HUDEP-2 (cell line): ENCODE results near the gene ARID4B.
"Not testable (repeated sequence)": the region's sequence is repeated elsewhere in the genome, so short reads cannot be mapped to it uniquely, and the experiment has no call there.

ENCODE experiments used
- DNase-seq, 76 experiments: peaks; one replicate each; lab custom pipeline; 2025; ENCODE audit not compliant: unreplicated experiment in 76 of 76; lab: John Stamatoyannopoulos, UW

ARID4B gene

DNA sequence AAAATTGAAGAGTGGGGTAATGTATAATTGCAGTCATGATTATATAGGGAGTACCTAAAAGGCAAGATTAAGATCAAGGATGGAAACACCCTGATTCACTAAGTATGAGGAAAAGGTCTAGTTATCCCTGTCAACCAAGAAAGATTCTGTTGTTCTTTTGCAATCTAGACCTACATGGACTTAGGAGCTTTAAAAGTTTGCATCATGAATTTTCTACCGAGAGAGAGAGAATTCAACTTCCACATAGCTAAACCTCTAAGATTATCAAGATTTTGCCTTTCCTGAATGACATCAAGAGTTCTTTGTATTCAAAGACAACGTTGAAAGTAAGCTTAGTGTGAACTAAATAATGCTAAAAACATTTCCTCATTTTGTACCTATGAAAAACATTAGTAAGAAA is 88.1 kb downstream of the ARID4B start:
- no peak for DNase-seq

DNA sequence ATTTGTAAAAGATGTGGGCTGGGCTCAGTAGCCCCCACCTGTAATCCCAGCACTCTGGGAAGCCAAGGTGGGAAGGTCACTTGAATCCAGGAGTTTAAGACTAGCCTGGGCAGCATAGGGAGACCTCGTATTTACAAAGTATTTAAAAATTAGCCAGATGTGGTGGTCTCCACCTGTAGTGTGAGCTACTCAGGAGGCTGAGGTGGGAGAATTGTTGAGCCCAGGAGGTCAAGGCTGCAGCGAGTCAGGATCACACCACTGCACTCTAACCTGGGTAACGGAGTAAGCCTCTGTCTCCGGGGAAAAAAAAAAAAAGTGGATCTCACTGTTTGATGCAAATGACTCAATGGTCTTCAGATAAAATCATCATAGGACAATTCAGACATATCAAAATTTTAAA is 89.4 kb downstream of the ARID4B start:
- DNase-seq: no peak

DNA sequence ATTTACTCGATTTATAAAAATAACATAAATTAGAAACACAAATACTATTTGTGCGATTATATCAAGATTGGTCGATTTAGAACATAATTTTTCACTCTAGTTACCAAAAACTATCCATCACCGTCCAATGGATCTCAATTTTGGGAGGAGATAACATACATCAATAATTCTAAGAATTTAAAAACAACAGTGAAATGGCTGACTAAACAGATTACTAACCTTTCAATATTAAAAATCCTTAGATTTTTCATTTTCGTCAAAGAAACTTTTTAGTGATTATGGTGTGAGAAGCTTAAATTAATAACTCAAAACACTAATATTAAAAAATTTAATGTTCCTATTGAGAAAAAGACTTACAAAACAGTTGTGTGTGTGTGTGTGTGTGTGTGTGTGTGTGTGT is 91.9 kb downstream of the ARID4B start:
- DNase-seq: no peak

DNA sequence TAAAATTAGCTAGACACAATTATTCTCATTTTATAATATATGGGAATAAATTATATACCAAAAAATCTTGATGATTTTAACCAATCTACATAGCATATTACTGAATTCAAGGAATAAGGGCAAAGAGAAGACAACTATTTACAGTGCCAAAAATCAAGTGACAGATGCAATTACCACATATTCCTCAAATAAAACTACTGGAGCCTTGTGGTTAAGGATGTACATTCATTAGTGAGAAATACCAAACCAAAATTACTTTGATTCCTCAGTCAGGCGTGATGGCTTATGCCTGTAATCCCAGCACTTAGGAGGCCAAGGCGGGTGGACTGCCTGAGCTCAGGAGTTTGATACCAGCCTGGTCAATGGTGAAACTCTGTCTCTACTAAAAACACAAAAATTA is 98.1 kb downstream of the ARID4B start:
- DNase-seq: no peak

DNA sequence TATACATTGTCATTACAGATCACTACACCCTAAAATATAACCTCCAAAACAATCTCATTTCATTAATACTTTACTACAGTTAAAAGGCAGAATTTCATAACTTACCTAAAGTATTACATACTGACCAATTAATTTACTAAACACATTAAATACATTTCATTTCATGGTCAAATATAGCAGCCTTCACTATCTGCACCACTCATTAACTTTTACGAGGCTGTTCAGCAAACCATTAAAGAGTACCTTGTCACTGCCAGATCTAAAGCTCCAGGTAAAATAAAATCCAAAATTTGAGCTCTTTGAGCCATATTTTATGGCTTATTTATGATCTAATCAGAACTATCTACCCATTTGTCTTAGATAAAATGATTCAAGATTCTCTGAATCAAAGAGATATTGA is 100.6 kb downstream of the ARID4B start:
- no peak for DNase-seq

DNA sequence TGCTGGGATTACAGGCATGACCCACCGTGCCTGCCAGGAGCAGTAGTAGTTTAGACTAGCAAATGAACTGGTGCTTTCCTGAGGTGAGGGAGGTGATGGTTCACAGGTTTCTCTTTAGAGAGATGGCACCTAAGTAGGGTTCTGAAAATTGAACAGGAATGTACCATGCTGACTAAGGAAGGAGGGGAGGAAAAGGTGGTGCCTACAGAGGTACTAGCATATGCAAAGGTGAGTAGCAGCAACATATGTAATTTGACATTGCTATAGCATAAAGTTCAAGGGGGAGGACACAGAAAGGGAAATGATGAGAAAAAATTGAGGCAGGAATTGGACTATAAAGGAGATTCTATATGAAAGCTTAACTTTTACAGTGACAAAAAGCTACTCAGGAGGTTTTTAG is 101.0 kb downstream of the ARID4B start:
- no peak for DNase-seq

DNA sequence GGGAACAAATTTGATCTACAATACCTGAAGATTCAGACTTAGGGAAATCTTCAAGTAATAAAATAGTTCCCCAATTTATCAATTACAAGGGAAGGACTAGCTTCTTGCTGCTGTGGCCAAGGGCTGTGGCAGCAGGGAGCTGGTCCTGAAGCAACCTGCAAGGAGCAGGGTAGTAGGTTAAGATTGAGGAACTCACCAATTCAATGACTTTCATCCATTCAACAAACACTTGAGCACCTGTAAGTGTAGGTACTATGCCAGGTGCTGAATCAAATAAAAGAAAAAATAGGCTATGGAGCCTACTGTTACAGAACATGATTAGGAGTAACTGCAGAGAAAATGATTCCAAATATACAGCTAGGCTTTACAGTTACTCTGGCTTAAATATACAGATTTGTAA is 102.7 kb downstream of the ARID4B start:
- DNase-seq: no peak

DNA sequence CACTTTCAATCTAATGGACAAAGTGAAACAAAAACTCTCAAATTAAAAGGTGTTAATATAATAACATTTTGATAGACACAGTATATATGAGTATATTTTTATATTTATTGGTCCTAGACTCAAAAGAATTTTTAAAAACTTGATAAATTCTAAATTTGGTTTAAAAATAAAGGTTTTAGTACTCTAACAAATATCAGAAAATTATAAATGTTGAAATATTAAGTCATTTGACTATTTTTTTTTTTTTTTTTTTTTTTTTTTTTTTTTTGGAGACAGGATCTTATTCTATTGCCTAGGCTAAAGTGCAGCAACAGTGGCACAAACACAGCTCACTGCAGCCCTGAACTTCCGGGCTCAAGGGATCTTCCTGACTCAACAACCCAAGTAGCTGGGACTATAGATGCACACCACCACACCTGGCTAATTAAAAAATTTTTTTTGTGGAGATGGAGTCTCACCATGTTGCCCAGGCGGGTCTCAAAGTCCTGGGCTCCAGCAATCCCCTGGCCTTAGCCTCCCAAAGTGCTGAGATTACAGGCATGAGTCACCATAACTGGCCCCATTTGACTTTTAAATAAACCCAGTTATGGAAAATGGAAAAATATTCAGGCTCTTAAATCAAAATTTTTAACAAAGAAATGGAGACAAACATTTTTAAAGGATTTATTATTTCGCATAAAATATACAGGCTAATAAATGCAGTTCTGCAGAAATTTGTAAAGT is 106.2 kb downstream of the ARID4B start:
- no peak for DNase-seq

DNA sequence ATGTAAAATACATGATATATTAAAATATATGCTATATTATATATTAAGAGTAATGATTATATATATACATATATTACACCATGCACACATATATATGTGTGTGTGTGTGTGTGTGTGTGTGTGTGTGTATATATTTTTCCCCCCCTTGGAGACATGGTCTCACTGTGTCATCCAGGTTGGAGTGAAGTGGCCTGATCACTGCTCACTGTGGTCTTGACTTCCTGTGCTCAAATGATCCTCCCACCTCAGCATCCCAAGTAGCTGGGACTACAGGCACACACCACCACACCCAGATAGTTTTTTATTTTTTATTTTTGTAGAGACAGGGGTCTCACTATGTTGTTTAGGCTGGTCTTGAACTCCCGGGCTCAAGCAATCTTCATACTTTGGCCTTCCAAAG is 112.5 kb downstream of the ARID4B start:
- no peak for DNase-seq

DNA sequence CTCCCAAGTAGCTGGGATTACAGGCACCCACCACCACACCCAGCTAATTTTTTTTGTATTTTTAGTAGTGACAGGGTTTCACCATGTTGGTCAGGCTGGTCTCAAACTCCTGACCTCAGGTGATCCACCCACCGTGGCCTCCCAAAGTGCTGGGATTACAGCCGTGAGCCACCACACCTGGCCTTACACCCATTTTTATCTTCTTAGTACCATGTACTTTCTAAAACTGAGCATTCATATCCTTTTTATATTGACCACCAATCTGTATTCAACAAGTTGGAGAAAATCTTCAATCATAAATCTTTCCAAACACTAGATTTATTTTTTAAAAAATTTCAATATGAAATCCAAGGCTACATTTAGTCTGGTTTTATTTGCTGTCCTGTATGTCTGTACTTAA is 113.0 kb downstream of the ARID4B start:
- DNase-seq: not testable (repeated sequence)

DNA sequence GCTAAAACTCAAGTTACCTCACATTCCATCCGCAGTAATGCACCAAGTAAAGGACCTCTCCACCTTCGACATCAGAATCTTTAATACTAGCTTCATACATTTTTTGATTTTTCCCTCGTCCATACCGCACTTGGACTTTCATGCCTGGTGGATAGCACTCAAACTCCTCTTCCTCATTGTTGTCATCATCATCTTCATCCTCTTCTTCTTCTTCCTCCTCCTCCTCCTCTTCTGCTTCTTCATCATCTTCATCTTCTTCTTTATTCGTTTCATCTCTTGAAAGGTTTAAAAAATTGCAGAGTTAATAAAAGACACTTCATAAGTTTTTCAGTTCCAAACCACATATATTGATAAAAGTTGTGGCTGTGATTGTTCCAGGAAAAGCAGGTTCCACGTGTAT is 114.2 kb downstream of the ARID4B start:
- DNase-seq: no peak

DNA sequence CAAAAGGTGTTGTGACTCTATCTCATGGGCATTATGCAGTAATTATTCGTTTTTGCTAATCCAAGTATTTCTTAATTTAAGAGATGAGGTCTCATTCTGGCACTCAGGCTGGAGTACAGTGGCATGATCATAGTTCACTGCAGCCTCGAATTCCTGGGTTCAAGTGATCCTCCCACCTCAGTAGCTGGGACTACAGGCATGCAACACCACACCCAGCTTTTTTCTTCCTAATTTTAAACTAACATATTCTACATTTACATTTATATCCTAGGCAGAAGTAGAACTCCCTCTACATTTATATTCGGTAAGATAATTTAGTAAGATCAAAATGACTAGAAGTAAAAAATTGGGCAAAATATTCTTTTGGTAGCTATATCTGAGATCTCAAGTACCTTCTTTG is 116.5 kb downstream of the ARID4B start:
- no peak for DNase-seq

DNA sequence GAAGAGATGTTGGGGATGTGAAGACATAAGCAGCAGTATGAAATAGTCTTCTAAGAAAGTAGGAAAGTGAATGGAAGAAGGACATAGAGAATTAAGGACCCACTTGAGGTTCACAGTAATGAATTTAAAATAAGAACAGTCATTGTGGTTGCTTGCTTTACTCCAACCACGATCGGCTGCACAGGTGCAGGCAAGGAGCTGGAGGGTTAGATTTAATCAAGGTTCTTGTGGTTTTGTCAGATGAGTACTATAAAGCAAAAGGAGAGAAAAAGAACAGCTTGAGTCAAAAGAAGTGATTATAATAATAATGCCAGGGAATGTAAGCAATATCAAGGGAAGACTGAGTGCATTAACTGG is 120.8 kb downstream of the ARID4B start:
- no peak for DNase-seq

DNA sequence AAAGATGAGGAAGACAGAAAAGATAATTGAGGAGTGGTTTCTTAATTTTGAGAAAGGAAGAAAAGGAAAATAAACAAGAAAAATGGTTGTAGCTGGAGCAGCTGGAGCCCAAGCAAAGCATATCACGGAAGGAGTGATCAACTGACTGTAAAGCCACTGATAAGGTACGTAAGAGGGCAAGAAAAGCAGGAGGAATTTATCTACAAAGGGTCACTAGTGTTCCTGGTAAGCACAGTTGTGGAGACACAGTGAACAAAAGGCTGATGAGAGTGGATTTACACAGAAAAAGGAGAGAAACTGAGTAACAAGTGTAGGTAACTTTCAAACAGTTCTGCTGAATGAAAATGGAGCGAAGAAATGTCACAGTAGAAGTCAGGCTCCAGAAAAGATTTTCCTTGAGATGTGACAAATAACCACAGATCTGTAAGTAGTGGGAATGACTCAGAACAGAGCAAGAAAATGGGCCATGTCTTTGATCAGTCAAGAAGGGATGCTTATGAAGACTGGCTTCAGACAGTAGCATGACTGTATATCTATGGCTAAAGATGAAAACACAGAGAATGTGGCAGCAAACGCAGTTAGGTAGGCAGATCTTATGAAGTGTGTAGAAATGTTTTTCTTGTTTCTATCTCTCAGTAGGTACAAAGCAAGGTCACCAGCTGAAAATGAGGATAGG is 121.3 kb downstream of the ARID4B start:
- peak in 1 of 76 experiments; percentile 1 for DNase-seq

DNA sequence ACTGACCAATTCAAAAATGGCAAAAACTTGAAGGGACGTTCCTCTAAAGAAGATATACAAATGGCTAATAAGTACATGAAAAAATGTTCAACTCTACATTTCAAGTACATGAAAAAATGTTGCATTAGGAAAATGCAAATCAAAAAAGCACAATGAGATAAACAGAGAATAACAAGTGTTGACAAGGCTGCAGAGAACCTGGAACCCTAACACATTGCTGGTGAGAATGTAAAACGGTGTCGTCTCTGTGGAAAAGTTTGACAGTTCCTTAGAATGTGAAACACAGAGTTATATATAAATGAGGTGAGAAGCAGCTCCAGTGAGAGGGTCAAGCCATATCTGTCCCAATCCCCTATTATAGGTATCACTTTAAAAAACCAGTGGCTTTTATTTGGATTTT is 122.3 kb downstream of the ARID4B start:
- no peak for DNase-seq

DNA sequence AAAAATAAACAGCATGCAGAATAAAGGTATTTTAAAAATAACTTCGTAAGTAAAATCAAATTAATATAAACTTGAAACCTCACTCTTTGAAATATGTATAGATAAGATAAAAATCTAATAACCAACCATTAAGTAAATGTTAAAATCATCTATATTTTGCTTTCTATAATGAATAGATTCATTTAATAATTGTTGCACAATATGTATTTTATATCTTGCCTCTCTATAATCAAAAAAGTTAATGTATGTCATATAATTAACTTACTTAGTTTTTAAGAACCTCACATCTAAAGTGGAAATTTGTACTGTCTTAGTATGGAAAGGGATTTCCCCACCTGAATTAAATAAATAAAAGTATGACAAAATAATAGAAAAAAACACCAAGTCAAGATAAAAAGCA is 124.6 kb downstream of the ARID4B start:
- no peak for DNase-seq

DNA sequence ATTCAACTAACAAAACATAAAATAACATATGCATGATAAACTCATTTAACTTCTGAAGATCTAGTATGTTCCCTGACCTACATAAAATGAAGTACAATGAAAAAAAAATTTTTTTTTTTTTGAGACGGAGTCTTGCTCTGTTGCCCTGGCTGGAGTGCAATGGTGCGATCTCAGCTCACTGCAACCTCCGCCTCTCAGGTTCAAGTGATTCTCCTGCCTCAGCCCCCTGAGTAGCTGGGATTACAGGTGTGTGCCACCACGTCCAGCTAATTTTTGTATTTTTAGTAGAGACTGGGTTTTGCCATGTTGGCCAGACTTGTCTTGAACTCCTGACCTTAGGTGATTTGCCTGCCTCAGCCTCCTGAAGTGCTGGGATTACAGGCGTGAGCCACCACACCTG is 125.5 kb downstream of the ARID4B start:
- DNase-seq: not testable (repeated sequence)

DNA sequence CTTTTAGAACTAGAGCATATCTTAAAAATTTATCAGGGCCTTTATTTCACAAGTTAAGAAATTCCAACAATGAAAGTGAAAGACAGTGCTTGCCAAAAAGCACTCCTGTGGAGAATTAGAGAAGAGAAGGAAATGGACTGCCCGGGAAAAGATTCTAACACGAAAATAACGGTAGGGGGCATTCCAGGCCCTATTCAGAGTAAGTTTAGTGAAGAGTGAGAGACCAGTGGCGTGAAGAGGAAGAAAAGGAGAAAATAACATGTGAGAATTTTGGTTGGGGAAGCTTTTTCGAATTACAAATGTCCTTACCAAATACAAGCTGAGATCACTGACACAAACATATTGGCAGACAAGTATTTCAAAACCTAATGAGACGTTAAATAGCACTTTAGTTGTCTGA is 128.5 kb downstream of the ARID4B start:
- DNase-seq: peak in 3 of 76 experiments; percentile 4 to 24 (median 9)

DNA sequence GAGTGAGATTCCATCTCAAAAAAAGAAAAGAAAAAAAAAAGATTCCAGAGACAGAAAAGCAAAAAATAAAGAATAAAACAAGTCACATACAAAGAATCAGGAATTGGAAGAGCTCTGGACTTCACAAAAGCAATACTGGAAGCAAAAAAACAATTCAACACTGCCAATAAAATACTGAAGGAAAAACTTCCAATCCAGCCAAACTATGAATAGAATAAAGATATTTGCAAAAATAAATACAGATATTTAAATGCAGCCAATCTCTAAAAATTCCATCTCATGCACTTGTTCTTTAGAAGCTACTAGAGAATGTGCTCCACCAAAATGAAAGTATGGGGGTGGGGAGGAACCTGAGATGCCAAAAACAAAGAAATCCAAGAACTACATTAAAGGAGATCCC is 137.5 kb downstream of the ARID4B start:
- no peak for DNase-seq

DNA sequence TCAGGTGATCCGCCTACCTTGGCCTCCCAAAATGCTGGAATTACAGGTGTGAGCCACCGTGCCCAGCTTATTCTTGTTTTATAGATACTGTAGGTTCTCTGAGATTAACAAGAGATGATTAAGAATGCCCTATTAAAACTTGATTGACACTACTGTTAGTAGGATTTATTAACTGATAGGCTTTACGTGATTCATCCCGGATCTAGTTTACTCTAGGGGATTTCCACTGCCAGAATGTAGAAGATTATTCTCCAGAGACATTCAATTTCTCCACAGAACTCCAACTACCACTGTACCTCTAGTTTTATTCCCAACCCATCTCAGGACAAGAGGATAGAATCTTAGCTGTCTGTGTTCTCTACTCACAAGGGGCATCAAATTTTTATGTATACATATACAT is 140.7 kb downstream of the ARID4B start:
- DNase-seq: no peak

DNA sequence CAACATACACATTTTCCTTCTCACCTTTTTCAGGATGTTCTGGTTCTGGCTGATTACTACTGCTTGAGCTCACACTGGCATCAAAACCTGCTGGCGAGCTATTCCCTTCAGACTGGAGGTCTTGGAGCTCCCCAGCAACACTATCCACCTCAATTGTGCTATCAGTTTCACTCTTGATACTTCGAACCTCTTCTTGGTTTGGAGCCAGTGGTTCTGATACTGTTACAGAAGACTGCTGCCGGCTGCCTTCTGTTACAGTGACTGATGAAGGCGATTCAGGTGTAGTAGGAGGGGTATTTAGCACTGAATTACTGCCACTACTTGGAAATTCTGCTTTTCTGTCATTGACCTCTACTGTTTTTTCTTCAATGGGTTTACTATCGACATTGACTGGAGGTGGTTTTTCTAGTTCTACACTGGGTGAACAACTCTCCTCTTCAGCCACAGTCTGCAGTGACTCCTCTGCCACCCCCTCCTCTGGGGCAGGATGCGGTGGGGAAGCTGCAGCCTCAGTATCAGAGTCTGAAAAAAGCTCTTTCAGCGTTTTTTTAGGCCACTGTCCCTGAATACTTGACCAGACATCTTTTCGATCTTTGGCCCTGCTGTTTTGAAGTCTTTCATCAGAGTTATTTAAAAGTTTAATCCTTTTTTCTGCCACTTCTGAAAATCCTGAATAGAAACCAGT is 146.3 kb downstream of the ARID4B start:
- no peak for DNase-seq

DNA sequence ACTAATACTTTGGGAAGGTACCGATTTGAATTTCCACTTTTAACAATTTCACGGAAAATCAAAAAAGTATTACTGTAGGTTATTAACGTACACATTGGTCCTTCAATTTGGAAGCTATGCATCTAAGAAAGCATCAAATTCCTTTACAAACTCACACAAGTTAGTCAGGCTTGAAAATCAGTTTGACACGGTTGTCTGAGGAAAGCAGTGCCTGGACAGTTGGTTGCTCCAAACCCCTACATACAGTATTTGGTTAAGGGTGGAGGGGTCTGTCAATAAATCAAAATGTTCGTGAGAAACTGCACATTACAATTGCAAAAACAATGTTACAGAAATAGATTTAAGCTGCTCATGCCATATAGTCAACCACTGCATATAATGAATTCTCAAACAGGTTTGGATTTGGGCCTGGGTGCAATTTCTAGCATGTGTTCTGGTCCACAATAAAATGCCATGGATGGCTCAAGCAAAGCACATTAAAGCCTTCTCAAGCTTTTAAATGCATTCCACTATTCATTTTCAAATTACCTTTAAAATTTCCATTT is 147.0 kb downstream of the ARID4B start:
- no peak for DNase-seq
